Measurements from ENCODE around the gene ARHGAP36. TPM values are rescaled to one million over a fixed set of nuclear protein-coding genes. Genes with fewer than 3 reads are reported as not detected.

The ARHGAP36 gene
- total RNA-seq, 2 donors from 2014 or later, result not detected

DNA sequence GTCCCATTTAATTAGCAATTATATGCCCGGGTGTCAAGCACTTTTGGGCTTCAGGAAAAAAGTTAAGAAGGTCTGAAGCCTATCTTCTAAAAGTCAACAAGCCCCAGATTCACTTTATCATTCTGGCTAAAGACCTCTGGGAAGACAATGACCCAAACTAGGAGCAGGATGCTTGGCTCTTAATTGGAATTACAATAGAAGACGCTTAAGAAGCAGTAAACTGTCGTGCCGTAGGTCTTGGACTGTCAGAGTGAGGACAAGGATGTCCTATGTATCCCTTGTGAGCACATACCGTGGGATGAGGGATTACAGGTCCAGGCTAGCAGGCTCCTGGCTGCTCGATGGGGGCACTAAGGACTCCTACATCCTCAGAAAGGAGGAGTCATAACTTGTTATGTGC lies 3.2 kb upstream of the ARHGAP36 start:
- TF ChIP-seq, protein P1, sequence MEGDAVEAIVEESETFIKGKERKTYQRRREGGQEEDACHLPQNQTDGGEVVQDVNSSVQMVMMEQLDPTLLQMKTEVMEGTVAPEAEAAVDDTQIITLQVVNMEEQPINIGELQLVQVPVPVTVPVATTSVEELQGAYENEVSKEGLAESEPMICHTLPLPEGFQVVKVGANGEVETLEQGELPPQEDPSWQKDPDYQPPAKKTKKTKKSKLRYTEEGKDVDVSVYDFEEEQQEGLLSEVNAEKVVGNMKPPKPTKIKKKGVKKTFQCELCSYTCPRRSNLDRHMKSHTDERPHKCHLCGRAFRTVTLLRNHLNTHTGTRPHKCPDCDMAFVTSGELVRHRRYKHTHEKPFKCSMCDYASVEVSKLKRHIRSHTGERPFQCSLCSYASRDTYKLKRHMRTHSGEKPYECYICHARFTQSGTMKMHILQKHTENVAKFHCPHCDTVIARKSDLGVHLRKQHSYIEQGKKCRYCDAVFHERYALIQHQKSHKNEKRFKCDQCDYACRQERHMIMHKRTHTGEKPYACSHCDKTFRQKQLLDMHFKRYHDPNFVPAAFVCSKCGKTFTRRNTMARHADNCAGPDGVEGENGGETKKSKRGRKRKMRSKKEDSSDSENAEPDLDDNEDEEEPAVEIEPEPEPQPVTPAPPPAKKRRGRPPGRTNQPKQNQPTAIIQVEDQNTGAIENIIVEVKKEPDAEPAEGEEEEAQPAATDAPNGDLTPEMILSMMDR (IDR thresholded peaks at IDR 0.05), result no peak
- H3K4me1 ChIP-seq, result no peaks in the 10 kb centered on the region
- H3K27me3 ChIP-seq, result peaks cover 0 to 11% of the 10 kb centered on the region in 2 donors
- no peak overlapping the region for H3K4me3 ChIP-seq
- H3K27ac ChIP-seq, result no peak overlapping the region
- H3K36me3 ChIP-seq, result no peaks in the 10 kb centered on the region
- no peak for DNase-seq (ENCODE audit: low spot score)
- no peaks in the 10 kb centered on the region for H3K9me3 ChIP-seq

DNA sequence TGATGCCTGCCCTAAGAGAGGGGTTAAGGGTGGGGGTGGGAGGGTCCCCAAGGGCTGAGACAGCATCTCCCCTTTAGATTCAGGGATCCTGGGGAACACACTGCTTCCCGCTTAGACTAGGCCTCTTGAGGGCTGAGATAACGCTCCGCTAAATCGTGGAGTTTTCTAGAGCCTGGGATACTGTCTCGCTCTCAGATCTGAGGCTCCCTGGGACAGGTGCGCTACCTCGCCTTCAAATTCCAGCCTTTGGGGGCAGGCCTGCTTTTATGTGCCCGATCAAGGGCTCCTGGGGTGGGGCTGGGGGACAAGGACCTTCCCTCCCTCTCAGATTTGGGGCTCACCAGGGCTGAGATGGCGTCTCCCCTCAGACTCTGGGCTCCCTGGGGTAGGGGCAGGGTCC lies 440 bp upstream of the ARHGAP36 start:
- H3K4me3 ChIP-seq, result no peak overlapping the region
- H3K9me3 ChIP-seq, result no peaks in the 10 kb centered on the region
- DNase-seq (ENCODE audit: low spot score), result no peak
- H3K27me3 ChIP-seq, result peaks cover 0 to 11% of the 10 kb centered on the region in 2 donors
- H3K4me1 ChIP-seq, result no peaks in the 10 kb centered on the region
- TF ChIP-seq, protein P1 (IDR thresholded peaks at IDR 0.05), result no peak
- H3K27ac ChIP-seq, result no peak overlapping the region
- no peaks in the 10 kb centered on the region for H3K36me3 ChIP-seq

DNA sequence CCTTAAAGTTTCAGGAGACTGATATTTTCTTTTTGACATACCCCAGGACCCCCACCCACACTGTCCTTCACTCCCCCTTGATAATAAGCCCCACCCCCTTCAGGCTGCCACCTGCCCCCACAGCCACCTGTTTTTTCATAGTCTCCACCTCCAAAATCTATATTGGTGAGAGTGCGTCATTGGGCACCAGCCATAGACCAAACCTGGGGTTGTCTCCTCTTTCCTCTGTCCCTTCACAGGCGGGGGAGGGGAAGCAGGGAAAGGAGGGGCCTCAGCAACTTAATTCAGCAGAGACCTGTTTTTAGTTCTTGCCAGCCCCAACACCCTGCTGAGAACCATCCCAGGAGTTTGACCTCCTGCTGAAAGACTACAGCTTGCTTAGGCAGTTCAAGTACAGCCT lies 1.1 kb downstream of the ARHGAP36 start:
- DNase-seq (ENCODE audit: low spot score), result no peak
- Histone ChIP-seq H3K4me1 (no peaks in the 10 kb centered on the region), H3K4me3 (no peak overlapping the region), H3K36me3 (no peaks in the 10 kb centered on the region), H3K27ac (no peak overlapping the region), H3K9me3 (no peaks in the 10 kb centered on the region), H3K27me3 (peaks cover 0 to 17% of the 10 kb centered on the region in 2 donors)
- TF ChIP-seq, protein P1 (IDR thresholded peaks at IDR 0.05), result no peak

DNA sequence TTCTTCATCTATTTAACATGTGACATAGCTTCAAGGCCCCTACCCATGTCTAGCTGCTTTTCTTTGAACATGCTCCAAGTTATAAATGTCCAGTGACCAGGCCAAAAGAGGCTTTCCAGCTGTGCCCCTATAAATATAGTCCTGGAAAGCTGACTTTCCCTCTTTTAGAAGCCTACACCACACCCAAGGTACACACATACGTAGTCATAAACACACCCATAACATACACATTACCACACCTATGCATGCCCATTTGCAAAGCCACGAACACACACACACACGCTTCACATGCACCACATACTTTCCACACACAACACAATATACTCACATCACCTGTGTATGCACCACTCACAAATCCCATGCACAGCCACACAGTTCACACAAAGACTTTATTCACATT lies 2.0 kb downstream of the ARHGAP36 start:
- H3K4me1 ChIP-seq, result no peaks in the 10 kb centered on the region
- H3K36me3 ChIP-seq, result no peaks in the 10 kb centered on the region
- peaks cover 0 to 17% of the 10 kb centered on the region in 2 donors for H3K27me3 ChIP-seq
- H3K9me3 ChIP-seq, result no peaks in the 10 kb centered on the region
- H3K4me3 ChIP-seq, result no peak overlapping the region
- no peak overlapping the region for H3K27ac ChIP-seq
- TF ChIP-seq, protein P1 (IDR thresholded peaks at IDR 0.05), result no peak
- no peak for DNase-seq (ENCODE audit: low spot score)

DNA sequence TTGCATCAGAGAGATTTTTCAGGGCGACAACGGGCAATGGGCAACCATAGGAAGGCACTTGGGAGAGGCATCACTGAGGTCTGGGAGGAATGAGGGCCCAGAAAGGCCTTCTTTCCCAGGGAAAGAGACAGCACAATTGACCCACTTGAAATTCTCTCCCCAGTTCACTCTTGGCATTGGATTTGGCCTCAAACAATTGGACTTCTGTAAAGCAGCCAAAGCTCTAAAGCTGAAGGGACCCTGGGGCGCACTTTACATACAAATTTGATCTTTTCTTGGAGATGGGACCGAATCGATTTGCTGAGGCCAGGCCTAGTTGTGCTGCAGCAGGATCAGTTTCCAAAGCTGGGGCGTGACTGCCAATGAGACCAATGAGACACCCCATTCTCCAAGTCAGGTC lies 3.2 kb downstream of the ARHGAP36 start:
- TF ChIP-seq, protein P1 (IDR thresholded peaks at IDR 0.05), result no peak
- peaks cover 0 to 17% of the 10 kb centered on the region in 2 donors for H3K27me3 ChIP-seq

DNA sequence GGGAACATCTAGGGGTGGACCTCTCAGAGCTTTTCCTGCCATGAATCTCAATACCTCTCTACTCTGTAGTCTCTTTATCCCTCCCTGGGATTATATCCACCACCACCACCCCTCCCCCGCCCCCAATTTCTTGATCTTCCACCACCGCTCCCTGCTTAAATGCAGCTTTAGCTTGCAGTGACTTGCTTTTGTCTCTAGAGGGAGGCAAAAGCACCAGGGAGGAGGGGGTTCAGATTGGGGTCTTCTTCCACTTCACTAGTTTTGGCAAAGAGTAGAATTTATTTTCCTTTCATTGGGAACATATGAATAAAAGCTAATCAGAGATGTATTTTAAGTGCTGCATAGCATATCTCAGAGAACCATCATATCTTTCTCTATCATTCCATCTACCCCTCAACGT lies 5.5 kb downstream of the ARHGAP36 start:
- H3K4me3 ChIP-seq, result no peak overlapping the region
- no peaks in the 10 kb centered on the region for H3K4me1 ChIP-seq
- no peak for DNase-seq (ENCODE audit: low spot score)
- no peaks in the 10 kb centered on the region for H3K9me3 ChIP-seq
- H3K36me3 ChIP-seq, result no peaks in the 10 kb centered on the region
- H3K27me3 ChIP-seq, result peaks cover 0 to 20% of the 10 kb centered on the region in 2 donors
- no peak overlapping the region for H3K27ac ChIP-seq
- TF ChIP-seq, protein P1 (IDR thresholded peaks at IDR 0.05), result no peak

More for the DNA sequence above, 3.2 kb downstream of the ARHGAP36 start:
- Histone ChIP-seq H3K27ac (no peak overlapping the region), H3K9me3 (no peaks in the 10 kb centered on the region), H3K36me3 (no peaks in the 10 kb centered on the region), H3K4me1 (no peaks in the 10 kb centered on the region), H3K4me3 (no peak overlapping the region)
- no peak for DNase-seq (ENCODE audit: low spot score)

All from right atrium auricular region (tissue), 2 donors.